OCI-LY3 (cell line): ENCODE measurements around the gene FGF22.

Source experiments
- CTCF ChIP-seq: fragments of 200-600, 300-600 bp; sonication (generic); IDR thresholded peaks from 2 replicates; pipeline ENCODE4 v1.5.1; 2014; ENCODE audit warnings: antibody characterized with exemption, low read length, low read depth
- EZH2phosphoT487 ChIP-seq: fragments of 200-600 bp; shearing (Covaris generic); IDR thresholded peaks from 2 replicates; pipeline ENCODE4 v1.6.1; 2018; ENCODE audit warnings: antibody characterized with exemption, mixed run types, low read depth

- TF ChIP-seq CTCF (no peak), EZH2phosphoT487 (no peak)
Observed at GRCh38 chr19:644789-645188, 5.1 kb downstream of the FGF22 start.
